MV-4-11 (cell line): ENCODE data around the gene EFCAB14.
"Not testable (repeated sequence)": the region's sequence is repeated elsewhere in the genome, so short reads cannot be mapped to it uniquely, and the experiment has no call there.

Experiments used
- DNase-seq: peaks from one replicate; lab custom pipeline; 2025; lab: John Stamatoyannopoulos, UW

EFCAB14 gene

DNA sequence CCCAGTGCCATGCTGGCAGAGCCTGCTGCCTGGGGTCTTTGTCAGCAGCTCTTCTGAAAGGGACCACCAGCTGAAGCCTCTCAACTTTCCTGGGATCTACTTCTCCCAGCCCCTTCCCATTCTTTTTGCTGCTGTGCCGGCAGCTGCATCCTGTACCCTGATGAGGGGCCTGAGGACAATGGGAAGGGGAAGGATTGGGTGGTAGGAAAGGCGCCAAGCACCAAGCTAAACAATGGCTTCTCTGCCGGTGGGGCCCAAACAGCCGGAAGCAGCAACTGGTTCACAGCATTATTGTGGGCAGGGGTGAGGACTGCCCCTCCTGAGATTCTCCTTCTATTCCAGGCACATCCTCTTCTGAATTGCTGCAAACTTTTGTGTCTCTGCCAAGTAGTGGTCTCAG lies 5.0 kb upstream of the EFCAB14 start:
- DNase-seq: no peak

DNA sequence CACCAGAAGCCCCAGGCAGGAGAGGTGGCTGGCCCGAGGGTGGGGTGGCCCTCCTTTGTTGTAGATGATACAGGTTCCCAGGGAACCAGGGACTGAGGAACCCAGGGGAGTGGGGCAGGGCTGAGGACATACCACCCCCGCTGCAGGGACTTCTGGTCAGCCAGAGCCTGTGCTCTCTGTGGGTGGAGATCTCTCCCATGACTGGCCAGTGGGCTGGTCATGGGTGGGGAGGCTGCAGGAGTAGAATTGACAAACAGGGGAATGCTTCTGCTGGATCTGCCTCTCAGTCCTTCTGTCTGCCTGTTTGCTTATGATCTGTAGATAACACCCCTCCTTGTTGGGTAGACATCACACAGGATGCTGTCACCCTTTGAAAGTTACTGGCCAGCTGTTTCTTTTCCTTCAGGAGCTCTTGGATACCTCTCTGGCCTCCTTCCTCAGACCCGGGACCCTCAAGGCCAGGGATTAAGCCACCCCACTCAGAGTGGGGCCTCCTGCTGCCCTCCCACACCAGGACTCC lies 2.8 kb upstream of the EFCAB14 start:
- no peak for DNase-seq

DNA sequence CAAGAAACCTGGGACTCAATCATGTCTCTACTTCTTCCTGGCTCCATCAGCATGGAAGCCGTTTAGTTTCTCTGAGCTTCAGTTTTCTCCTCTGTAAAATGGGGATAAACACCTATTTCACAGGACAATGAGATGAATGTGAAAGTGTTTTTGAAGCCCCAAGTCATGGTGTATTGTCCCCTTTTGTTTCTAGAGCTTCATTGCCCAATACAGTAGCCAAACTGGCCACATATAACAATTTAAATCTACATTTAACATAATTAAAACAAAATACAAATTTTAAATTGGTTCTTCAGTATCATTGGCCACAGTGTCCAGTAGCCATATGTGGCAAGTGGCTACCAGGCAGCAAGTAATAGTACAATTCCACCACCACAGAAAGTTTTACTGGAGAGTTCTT lies 2.3 kb upstream of the EFCAB14 start:
- DNase-seq: no peak

- not testable (repeated sequence) for DNase-seq
These were observed 1.4 kb upstream of the EFCAB14 start for GRCh38 chr1:46720319-46720718.

DNA sequence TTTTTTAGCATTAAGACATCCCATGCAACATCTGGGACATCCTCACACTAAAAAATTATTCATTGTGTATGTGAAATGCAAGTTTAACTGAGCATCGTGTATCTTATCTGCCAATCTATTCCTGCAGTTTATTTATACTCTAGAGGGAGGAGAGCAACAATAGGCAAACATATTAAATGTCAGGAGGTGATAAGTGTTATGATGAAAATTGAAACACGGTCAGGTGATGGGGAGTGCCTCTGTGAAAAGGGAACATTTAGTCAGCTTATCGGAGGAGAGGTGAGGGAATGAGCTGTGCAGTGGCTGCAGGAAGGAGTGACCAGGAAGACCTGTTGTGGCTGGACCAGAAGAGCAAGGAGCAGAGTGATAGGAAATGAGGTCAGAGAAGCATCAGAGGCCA lies 775 bp upstream of the EFCAB14 start:
- no peak for DNase-seq

- peak; percentile 6 for DNase-seq
These were observed 581 bp downstream of the EFCAB14 start for GRCh38 chr1:46718340-46718726.

DNA sequence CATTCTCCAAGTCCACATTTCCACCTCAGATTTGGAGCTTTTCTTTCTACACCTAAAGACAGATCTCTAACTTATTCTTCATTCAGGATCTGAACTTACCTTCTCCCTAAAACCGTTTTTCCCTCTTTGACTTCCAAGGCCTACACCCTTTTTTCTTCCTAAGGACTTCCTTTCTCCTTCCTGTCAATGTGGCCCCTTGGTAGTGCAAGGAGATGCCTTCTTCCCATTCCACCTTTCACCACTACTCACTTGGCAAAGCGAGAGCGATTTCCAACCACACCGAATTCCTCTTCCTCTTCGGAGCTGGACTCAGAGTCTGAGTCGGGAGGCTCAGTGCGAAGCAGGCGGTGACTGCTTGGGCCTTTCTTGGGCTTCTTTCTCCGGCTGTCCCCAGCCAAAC lies 1.3 kb downstream of the EFCAB14 start:
- no peak for DNase-seq

DNA sequence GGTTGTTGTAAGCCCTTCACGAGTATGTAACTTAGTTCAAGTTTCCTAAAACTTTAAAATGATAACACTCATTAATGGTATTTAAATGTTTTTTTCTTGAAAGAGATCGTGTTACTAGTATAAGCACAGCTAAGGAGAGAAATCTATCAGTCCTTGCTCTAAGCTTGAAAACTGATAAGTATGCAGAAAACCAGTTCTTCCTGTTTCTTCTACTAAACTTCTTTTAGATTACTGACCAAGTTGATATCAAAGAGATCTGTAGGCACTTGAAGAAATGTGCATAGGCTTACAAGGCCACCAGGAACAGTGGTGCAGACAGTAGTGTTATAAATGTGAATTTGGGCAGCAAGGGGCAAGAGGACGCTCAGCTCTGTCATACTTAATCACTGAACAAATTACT lies 3.9 kb downstream of the EFCAB14 start:
- no peak for DNase-seq

GRCh38 chr1:46708121-46708520 lies 10.8 kb downstream of the EFCAB14 start:
- DNase-seq: no peak

- no peak for DNase-seq
These were observed 13.5 kb downstream of the EFCAB14 start for GRCh38 chr1:46705408-46705807.

GRCh38 chr1:46703927-46704641 lies 14.8 kb downstream of the EFCAB14 start:
- no peak for DNase-seq

GRCh38 chr1:46699666-46700065 lies 19.2 kb downstream of the EFCAB14 start:
- DNase-seq: peak; percentile 94

DNA sequence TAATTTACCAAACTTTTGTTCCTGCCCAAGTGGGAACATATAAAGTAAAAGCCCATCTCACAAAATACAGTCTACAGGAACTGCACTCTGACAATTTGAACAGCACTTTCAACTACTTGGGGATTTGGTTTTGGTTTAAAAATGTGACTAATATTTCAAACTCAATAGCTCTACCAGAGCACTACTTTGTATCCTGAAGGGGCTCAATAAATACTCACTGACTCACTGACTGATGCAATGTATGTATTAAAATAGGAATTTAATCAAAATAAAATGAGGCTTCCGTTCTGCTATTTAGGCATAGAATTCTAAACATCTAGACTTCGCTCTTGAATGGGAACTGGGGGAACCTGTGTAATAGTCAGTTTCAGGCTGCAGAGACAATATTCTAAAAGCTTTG lies 21.9 kb downstream of the EFCAB14 start:
- no peak for DNase-seq

DNA sequence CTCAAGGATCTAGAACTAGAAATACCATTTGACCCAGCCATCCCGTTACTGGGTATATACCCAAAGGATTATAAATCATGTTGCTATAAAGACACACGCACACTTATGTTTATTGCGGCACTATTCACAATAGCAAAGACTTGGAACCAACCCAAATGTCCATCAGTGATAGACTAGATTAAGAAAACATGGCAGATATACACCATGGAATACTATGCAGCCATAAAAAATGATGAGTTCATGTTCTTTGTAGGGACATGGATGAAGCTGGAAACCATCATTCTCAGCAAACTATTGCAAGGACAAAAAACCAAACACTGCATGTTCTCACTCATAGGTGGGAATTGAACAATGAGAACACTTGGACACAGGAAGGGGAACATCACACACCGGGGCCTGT lies 24.2 kb downstream of the EFCAB14 start:
- not testable (repeated sequence) for DNase-seq

GRCh38 chr1:46692811-46693770 lies 25.8 kb downstream of the EFCAB14 start:
- DNase-seq: no peak

- no peak for DNase-seq
These were observed 26.7 kb downstream of the EFCAB14 start for GRCh38 chr1:46691997-46692790.

DNA sequence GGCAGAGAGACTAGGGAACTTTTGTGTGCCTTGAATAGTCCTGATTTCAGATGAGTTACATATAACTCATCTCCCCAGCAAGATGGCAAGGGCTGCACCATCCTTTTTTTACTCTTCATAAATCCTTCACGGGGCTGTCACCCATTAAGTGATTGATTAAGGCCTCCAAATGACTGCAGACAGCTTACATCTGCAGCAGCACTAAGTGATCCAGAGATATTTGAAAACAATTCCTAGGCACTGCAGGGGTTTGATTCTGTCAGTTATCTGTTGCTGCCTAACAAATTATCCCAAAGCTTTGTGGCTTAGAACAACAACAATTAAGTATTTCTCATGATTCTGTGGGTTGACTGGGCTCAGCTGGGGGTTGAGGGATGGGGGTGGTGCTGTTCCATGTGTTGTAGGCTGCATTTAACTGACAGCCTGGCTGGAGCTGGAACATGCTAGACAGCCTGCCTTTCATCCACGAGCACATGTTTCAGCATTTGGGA lies 27.9 kb downstream of the EFCAB14 start:
- no peak for DNase-seq

GRCh38 chr1:46689897-46690296 lies 29.0 kb downstream of the EFCAB14 start:
- peak; percentile 43 for DNase-seq

DNA sequence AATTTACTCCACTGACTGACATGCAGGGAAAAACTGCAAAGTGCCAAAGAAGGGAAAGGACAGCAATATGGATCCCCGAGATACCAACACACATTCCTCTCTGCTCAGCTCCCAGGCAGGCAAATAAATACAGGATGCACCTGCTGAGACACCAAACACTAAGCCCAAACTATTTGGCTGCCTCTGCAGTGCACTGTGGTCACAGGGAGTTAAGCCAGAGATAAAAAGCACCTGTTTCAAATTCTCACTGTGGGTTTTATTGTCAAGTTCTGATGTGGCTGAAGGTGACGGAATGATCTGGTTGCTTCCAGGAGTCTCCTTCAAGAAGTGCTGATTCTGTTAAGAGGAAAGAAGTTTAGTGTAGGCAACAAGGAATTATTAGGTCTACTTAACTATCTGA lies 29.6 kb downstream of the EFCAB14 start:
- no peak for DNase-seq

DNA sequence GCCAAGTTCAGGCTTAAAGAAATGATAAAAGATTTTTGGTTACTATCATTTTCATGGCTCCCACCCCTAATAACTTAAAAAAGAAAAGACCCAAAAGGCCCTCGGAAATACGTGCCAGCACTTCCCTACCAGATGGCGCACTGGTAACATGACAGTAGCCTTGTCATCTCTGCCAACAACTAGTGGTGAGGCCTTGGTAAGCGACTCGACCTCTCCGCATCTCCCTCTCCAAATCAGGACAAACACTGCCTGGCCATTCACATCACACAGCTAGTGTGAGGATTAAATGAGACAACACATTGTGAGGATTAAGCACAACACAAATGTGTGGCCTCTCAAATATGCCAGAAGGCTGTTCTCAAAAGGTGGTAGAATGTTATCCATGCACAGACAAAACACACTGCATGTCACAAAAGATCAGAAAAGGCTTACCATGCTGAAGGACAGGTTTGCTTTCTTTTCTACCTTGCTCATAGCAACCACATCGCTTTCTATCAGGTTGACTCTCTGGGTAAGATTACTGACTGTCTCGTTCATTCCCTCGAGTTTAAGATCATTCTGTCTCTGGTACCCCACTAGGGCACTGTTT lies 30.9 kb downstream of the EFCAB14 start:
- DNase-seq: no peak

GRCh38 chr1:46687093-46687659 lies 31.7 kb downstream of the EFCAB14 start:
- DNase-seq: peak; percentile 86
